Liver (tissue), 9 donors: ENCODE results near the gene GRIA1. TPM values are rescaled to one million over a fixed set of nuclear protein-coding genes. Genes with fewer than 3 reads are reported as not detected.

Experiments
- DNase-seq: peaks from one replicate; pipeline ENCODE4 v3.0.0-alpha.2; 2017; ENCODE audit warnings: low spot score
- H3K27ac ChIP-seq, 2 donors: one replicate each; pipeline ENCODE4 v1.7.0; 2013; ENCODE audit warnings: inconsistent platforms in 2 of 2, low read length in 2 of 2, control low read depth in 1 of 2, low read depth in 1 of 2, mild to moderate bottlenecking in 1 of 2
- H3K27me3 ChIP-seq, 4 donors: one replicate each; pipeline versions ENCODE4 v1.6.1 to v1.7.0; 2013; ENCODE audit warnings: low read length in 3 of 4, inconsistent platforms in 1 of 4, mild to moderate bottlenecking in 1 of 4, moderate library complexity in 1 of 4; ENCODE audit not compliant: control insufficient read depth in 4 of 4, insufficient read depth in 4 of 4
- H3K36me3 ChIP-seq, 4 donors: one replicate each; pipeline versions ENCODE4 v1.6.1 to v1.7.0; 2013; ENCODE audit warnings: low read length in 3 of 4, mild to moderate bottlenecking in 3 of 4, low read depth in 1 of 4, moderate library complexity in 1 of 4; ENCODE audit not compliant: control insufficient read depth in 4 of 4, insufficient read depth in 3 of 4
- H3K4me1 ChIP-seq, 4 donors: one replicate each; pipeline versions ENCODE4 v1.6.1 to v1.7.0; 2013; ENCODE audit warnings: low read length in 3 of 4, mild to moderate bottlenecking in 3 of 4, moderate library complexity in 1 of 4; ENCODE audit not compliant: control insufficient read depth in 4 of 4, insufficient read depth in 4 of 4
- H3K4me3 ChIP-seq, 3 donors: one replicate each; pipeline versions ENCODE4 v1.6.1 to v1.7.0; 2013; ENCODE audit warnings: low read length in 3 of 3, control low read depth in 1 of 3, low read depth in 1 of 3, mild to moderate bottlenecking in 1 of 3
- H3K9ac ChIP-seq, 2 donors: one replicate each; pipeline ENCODE4 v1.7.0; 2013; ENCODE audit warnings: low read length in 2 of 2, mild to moderate bottlenecking in 2 of 2, moderate library complexity in 2 of 2, control low read depth in 1 of 2, low read depth in 1 of 2
- H3K9me3 ChIP-seq, 4 donors: one replicate each; pipeline versions ENCODE4 v1.6.1 to v1.7.0; 2013; ENCODE audit warnings: low read length in 3 of 4; ENCODE audit not compliant: control insufficient read depth in 4 of 4
- CTCF ChIP-seq: fragments of 150-350 bp; IDR thresholded peaks from 2 replicates; pipeline ENCODE4 v1.5.1; 2017; ENCODE audit warnings: improper control_type of control experiment, low read depth, low read length; ENCODE audit not compliant: missing input control
- FOXA2 ChIP-seq: IDR thresholded peaks from 2 replicates; pipeline ENCODE4 v1.6.1; 2016; ENCODE audit warnings: antibody characterized with exemption
- GABPA ChIP-seq, 2 donors: IDR thresholded peaks in 1 of 2; conservative IDR thresholded peaks in 1 of 2; 2 replicates each; pipeline ENCODE4 v1.6.1; 2016; ENCODE audit warnings: antibody characterized with exemption in 2 of 2, mild to moderate bottlenecking in 1 of 2, moderate library complexity in 1 of 2
- HNF4A ChIP-seq, 2 donors: conservative IDR thresholded peaks; 2 replicates each; pipeline ENCODE4 v1.6.1; 2016; ENCODE audit warnings: antibody characterized with exemption in 2 of 2, mild to moderate bottlenecking in 2 of 2
- HNF4G ChIP-seq: IDR thresholded peaks from 2 replicates; pipeline ENCODE4 v1.6.1; 2016; ENCODE audit warnings: antibody characterized with exemption
- JUND ChIP-seq, 2 donors: IDR thresholded peaks; 2 replicates each; pipeline ENCODE4 v1.6.1; 2016; ENCODE audit warnings: antibody characterized with exemption in 2 of 2
- MAX ChIP-seq: IDR thresholded peaks from 2 replicates; pipeline ENCODE4 v1.6.1; 2016; ENCODE audit warnings: antibody characterized with exemption
- NR2F2 ChIP-seq: IDR thresholded peaks from 2 replicates; pipeline ENCODE4 v1.6.1; 2016; ENCODE audit warnings: antibody characterized with exemption
- REST ChIP-seq: IDR thresholded peaks from 2 replicates; pipeline ENCODE4 v1.6.1; 2016; ENCODE audit warnings: antibody characterized with exemption, mild to moderate bottlenecking
- RXRA ChIP-seq, 2 donors: IDR thresholded peaks; 2 replicates each; pipeline ENCODE4 v1.6.1; 2017 to 2018; ENCODE audit warnings: antibody characterized with exemption in 2 of 2, mild to moderate bottlenecking in 1 of 2
- TAF1 ChIP-seq: conservative IDR thresholded peaks from 2 replicates; pipeline ENCODE4 v1.6.1; 2016; ENCODE audit warnings: antibody characterized with exemption, mild to moderate bottlenecking
- YY1 ChIP-seq: IDR thresholded peaks from 2 replicates; pipeline ENCODE4 v1.6.1; 2016; ENCODE audit warnings: antibody characterized with exemption, mild to moderate bottlenecking
- ZBTB33 ChIP-seq: IDR thresholded peaks from 2 replicates; pipeline ENCODE4 v1.6.1; 2016; ENCODE audit warnings: antibody characterized with exemption
- WGBS: extraction: QIAGEN DNeasy Blood & Tissue Kit; methylation state at CpG from one replicate; pipeline ENCODE4 v1.1.7; 2013; 5-methylcytosine and 5-hydroxymethylcytosine counted together
- polyA plus RNA-seq, 2 donors: library from polyadenylated mRNA; stranded (reverse) in 1 of 2; unstranded in 1 of 2; fragments of 200-250 nt in 1 of 2; fragments of >200 nt in 1 of 2; fragmentation: Nextera tagmentation in 1 of 2; extraction: Ambion mirVana in 1 of 2; gene quantifications; one replicate each; pipeline versions ENCODE4 v1.2.1 to v1.2.3, GENCODE V29; 2013 to 2015
- total RNA-seq, 2 donors: library from RNA; depleted of rRNA; stranded (reverse); fragments of >200 nt; gene quantifications; one replicate each; pipeline ENCODE4 v1.2.3, GENCODE V29; 2014
- donor health status: healthy.
- donor health status: healthy.
- donor health status: healthy.
- donor health status: healthy.
- donor health status: healthy.

The GRIA1 gene
- total and polyA plus RNA-seq, 4 donors = 0.08 TPM; not detected in 3

- TF ChIP-seq ZBTB33 (no peak), FOXA2 (no peak), HNF4A (conservative IDR thresholded peaks at IDR 0.05) (no peak), RXRA (IDR thresholded peaks at IDR 0.05) (no peak)
These were observed 129.3 kb downstream of the GRIA1 start for GRCh38 chr5:153619771-153620170.

GRCh38 chr5:153623124-153623523 is 132.7 kb downstream of the GRIA1 start:
- no peak overlapping the region for H3K9ac ChIP-seq
- no peaks in the 10 kb centered on the region for H3K4me1 ChIP-seq
- WGBS = 91% methylated on average over 3 of the region's 3 CpGs
- no peak overlapping the region for H3K4me3 ChIP-seq
- H3K36me3 ChIP-seq = no peaks in the 10 kb centered on the region
- no peaks in the 10 kb centered on the region for H3K27me3 ChIP-seq
- no peak for DNase-seq
- H3K9me3 ChIP-seq = no peaks in the 10 kb centered on the region
- H3K27ac ChIP-seq = no peak overlapping the region
- TF ChIP-seq FOXA2 (no peak), CTCF (no peak), MAX (no peak), HNF4A (conservative IDR thresholded peaks at IDR 0.05) (no peak), TAF1 (no peak), JUND (IDR thresholded peaks at IDR 0.05) (no peak), HNF4G (no peak)

More at GRCh38 chr5:153619771-153620170, 129.3 kb downstream of the GRIA1 start:
- H3K4me1 ChIP-seq = no peaks in the 10 kb centered on the region
- no peaks in the 10 kb centered on the region for H3K36me3 ChIP-seq
- H3K27ac ChIP-seq = no peak overlapping the region
- H3K27me3 ChIP-seq = no peaks in the 10 kb centered on the region
- no peak for DNase-seq
- H3K9ac ChIP-seq = no peak overlapping the region
- H3K4me3 ChIP-seq = no peak overlapping the region
- 86% methylated on average over 1 of the region's 1 CpG for WGBS
- H3K9me3 ChIP-seq = no peaks in the 10 kb centered on the region

- H3K27me3 ChIP-seq = no peaks in the 10 kb centered on the region
- no peaks in the 10 kb centered on the region for H3K4me1 ChIP-seq
- no peaks in the 10 kb centered on the region for H3K36me3 ChIP-seq
- no peak for DNase-seq
- WGBS = 94% methylated on average over 5 of the region's 5 CpGs
- TF ChIP-seq FOXA2 = no peak
- TF ChIP-seq ZBTB33 = no peak
- no peak for TF ChIP-seq NR2F2
- TF ChIP-seq MAX = no peak
- no peak for TF ChIP-seq GABPA (IDR thresholded peaks at IDR 0.05 in 1 of 2, conservative IDR thresholded peaks at IDR 0.05 in 1 of 2)
- no peak for TF ChIP-seq HNF4A (conservative IDR thresholded peaks at IDR 0.05)
- no peak for TF ChIP-seq JUND (IDR thresholded peaks at IDR 0.05)
- TF ChIP-seq YY1 = no peak
- TF ChIP-seq REST = no peak
- no peak for TF ChIP-seq TAF1
- no peak overlapping the region for H3K4me3 ChIP-seq
- H3K9me3 ChIP-seq = no peaks in the 10 kb centered on the region
- no peak overlapping the region for H3K27ac ChIP-seq
- H3K9ac ChIP-seq = no peak overlapping the region
These were observed 133.4 kb downstream of the GRIA1 start for GRCh38 chr5:153623751-153624450.
